Measurements from ENCODE around the gene TEAD4.

The TEAD4 gene

GRCh38 chr12:2980630-2981029, 21.4 kb downstream of the TEAD4 start:
- DNase-seq (ENCODE audit: low read depth), result no peak
- no peak for TF ChIP-seq CTCF (IDR thresholded peaks at IDR 0.05; ENCODE audit: control insufficient read depth, extremely low read depth, insufficient read depth)
- H3K4me3 ChIP-seq (ENCODE audit: low read depth, low read length), result no peak overlapping the region

- DNase-seq (ENCODE audit: low read depth), result no peak
- no peak overlapping the region for H3K4me3 ChIP-seq (ENCODE audit: low read depth, low read length)
- no peak for TF ChIP-seq CTCF (IDR thresholded peaks at IDR 0.05; ENCODE audit: control insufficient read depth, extremely low read depth, insufficient read depth)
Measured at GRCh38 chr12:2982361-2982760, 23.2 kb downstream of the TEAD4 start.

GRCh38 chr12:2984249-2984648, 25.1 kb downstream of the TEAD4 start:
- H3K4me3 ChIP-seq (ENCODE audit: low read depth, low read length), result no peak overlapping the region
- no peak for TF ChIP-seq CTCF (IDR thresholded peaks at IDR 0.05; ENCODE audit: control insufficient read depth, extremely low read depth, insufficient read depth)
- DNase-seq (ENCODE audit: low read depth), result no peak

- H3K4me3 ChIP-seq (ENCODE audit: low read depth, low read length), result no peak overlapping the region
- TF ChIP-seq CTCF (IDR thresholded peaks at IDR 0.05; ENCODE audit: control insufficient read depth, extremely low read depth, insufficient read depth), result no peak
- no peak for DNase-seq (ENCODE audit: low read depth)
Measured at GRCh38 chr12:2984698-2985097, 25.5 kb downstream of the TEAD4 start.

GRCh38 chr12:2986876-2987275, 27.7 kb downstream of the TEAD4 start:
- H3K4me3 ChIP-seq (ENCODE audit: low read depth, low read length), result no peak overlapping the region
- no peak for DNase-seq (ENCODE audit: low read depth)
- no peak for TF ChIP-seq CTCF (IDR thresholded peaks at IDR 0.05; ENCODE audit: control insufficient read depth, extremely low read depth, insufficient read depth)

- DNase-seq (ENCODE audit: low read depth), result no peak
- no peak overlapping the region for H3K4me3 ChIP-seq (ENCODE audit: low read depth, low read length)
- TF ChIP-seq CTCF (IDR thresholded peaks at IDR 0.05; ENCODE audit: control insufficient read depth, extremely low read depth, insufficient read depth), result no peak
Measured at GRCh38 chr12:2988494-2988893, 29.3 kb downstream of the TEAD4 start.

- DNase-seq (ENCODE audit: low read depth), result no peak
- H3K4me3 ChIP-seq (ENCODE audit: low read depth, low read length), result no peak overlapping the region
- TF ChIP-seq CTCF (IDR thresholded peaks at IDR 0.05; ENCODE audit: control insufficient read depth, extremely low read depth, insufficient read depth), result no peak
Measured at GRCh38 chr12:2992724-2993123, 33.5 kb downstream of the TEAD4 start.
